ENCODE data around the gene SIRT2. TPM values are rescaled to one million over a fixed set of nuclear protein-coding genes. Genes with fewer than 3 reads are reported as not detected.

SIRT2 gene
- total and polyA plus RNA-seq, 2 of the 13 experiments (the other 11 are each of a cell fraction or from before 2014, with no cell fraction given), result 22.3 to 26.1 TPM

DNA sequence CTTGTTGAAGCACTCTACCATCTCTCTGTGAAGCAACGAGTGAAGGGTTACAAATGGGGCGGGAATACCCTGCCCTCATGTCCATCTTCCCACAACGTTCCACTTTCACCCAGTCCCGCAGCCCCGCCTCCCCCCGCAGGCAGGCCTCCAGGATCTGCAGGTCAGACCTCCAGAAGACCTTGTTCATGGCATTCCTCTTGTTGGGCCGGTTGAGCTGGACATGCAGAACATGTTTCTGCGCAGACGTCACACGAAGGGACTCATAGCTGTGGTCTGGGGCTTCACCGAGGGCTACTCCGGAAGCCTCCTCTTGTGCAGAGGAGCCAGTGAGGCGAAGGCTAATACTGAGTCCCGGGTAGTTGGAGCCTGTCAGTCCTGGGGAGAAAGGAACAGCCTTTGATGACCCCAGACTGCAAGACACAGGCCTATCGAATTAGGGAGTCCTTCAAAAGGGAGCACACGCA is 68.2 kb downstream of the SIRT2 start (continued):
- TF ChIP-seq TARDBP (CRISPR knock-in tag; IDR thresholded peaks at IDR 0.05), result no peak; the same call in 1 of the 2 replicates
- TF ChIP-seq FLYWCH1 (CRISPR knock-in tag; IDR thresholded peaks at IDR 0.05), result no peak
- TF ChIP-seq, protein P1, sequence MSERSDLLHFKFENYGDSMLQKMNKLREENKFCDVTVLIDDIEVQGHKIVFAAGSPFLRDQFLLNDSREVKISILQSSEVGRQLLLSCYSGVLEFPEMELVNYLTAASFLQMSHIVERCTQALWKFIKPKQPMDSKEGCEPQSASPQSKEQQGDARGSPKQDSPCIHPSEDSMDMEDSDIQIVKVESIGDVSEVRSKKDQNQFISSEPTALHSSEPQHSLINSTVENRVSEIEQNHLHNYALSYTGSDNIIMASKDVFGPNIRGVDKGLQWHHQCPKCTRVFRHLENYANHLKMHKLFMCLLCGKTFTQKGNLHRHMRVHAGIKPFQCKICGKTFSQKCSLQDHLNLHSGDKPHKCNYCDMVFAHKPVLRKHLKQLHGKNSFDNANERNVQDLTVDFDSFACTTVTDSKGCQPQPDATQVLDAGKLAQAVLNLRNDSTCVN (CRISPR knock-in tag; IDR thresholded peaks at IDR 0.05; ENCODE audit: borderline replicate concordance), result no peak
- TF ChIP-seq ZNF724P (CRISPR knock-in tag; IDR thresholded peaks at IDR 0.05; ENCODE audit: borderline replicate concordance), result 0 out of 2 replicates have a peak, but pooled peaks have one; percentile 58
- no peak for TF ChIP-seq MAFK (conservative IDR thresholded peaks at IDR 0.05 in 1 of 2, IDR thresholded peaks at IDR 0.05 in 1 of 2; ENCODE audit: low read length in 2 of 2)
- no peak for TF ChIP-seq ZNF382 (CRISPR knock-in tag; IDR thresholded peaks at IDR 0.05; ENCODE audit: borderline replicate concordance)
- TF ChIP-seq MEF2D (CRISPR knock-in tag; IDR thresholded peaks at IDR 0.05), result no peak
- no peak for TF ChIP-seq GMEB1 (CRISPR knock-in tag; IDR thresholded peaks at IDR 0.05; ENCODE audit: borderline replicate concordance)
- TF ChIP-seq HMG20A (CRISPR knock-in tag; IDR thresholded peaks at IDR 0.05; ENCODE audit: borderline replicate concordance), result no peak
- TF ChIP-seq SOX13 (IDR thresholded peaks at IDR 0.05), result no peak
- no peak for TF ChIP-seq SOX13 (CRISPR knock-in tag; conservative IDR thresholded peaks at IDR 0.05 in 1 of 2, IDR thresholded peaks at IDR 0.05 in 1 of 2)
- TF ChIP-seq, protein P2, sequence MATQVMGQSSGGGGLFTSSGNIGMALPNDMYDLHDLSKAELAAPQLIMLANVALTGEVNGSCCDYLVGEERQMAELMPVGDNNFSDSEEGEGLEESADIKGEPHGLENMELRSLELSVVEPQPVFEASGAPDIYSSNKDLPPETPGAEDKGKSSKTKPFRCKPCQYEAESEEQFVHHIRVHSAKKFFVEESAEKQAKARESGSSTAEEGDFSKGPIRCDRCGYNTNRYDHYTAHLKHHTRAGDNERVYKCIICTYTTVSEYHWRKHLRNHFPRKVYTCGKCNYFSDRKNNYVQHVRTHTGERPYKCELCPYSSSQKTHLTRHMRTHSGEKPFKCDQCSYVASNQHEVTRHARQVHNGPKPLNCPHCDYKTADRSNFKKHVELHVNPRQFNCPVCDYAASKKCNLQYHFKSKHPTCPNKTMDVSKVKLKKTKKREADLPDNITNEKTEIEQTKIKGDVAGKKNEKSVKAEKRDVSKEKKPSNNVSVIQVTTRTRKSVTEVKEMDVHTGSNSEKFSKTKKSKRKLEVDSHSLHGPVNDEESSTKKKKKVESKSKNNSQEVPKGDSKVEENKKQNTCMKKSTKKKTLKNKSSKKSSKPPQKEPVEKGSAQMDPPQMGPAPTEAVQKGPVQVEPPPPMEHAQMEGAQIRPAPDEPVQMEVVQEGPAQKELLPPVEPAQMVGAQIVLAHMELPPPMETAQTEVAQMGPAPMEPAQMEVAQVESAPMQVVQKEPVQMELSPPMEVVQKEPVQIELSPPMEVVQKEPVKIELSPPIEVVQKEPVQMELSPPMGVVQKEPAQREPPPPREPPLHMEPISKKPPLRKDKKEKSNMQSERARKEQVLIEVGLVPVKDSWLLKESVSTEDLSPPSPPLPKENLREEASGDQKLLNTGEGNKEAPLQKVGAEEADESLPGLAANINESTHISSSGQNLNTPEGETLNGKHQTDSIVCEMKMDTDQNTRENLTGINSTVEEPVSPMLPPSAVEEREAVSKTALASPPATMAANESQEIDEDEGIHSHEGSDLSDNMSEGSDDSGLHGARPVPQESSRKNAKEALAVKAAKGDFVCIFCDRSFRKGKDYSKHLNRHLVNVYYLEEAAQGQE (IDR thresholded peaks at IDR 0.05; ENCODE audit: borderline replicate concordance in 1 of 2, low read depth in 1 of 2, low read length in 2 of 2), result no peak
- TF ChIP-seq KDM5A (IDR thresholded peaks at IDR 0.05; ENCODE audit: borderline replicate concordance, low read length), result no peak
- no peak for TF ChIP-seq ZNF343 (CRISPR knock-in tag; IDR thresholded peaks at IDR 0.05)
- no peak for TF ChIP-seq PHB2 (IDR thresholded peaks at IDR 0.05; ENCODE audit: partially characterized antibody)
- no peak for TF ChIP-seq ZNF615 (CRISPR knock-in tag; IDR thresholded peaks at IDR 0.05; ENCODE audit: borderline replicate concordance)
- no peak for TF ChIP-seq ZNF510 (CRISPR knock-in tag; IDR thresholded peaks at IDR 0.05; ENCODE audit: low read depth)
- TF ChIP-seq STAT5B (CRISPR knock-in tag; IDR thresholded peaks at IDR 0.05), result no peak
- TF ChIP-seq ZNF276 (CRISPR knock-in tag; IDR thresholded peaks at IDR 0.05; ENCODE audit: low read depth), result no peak; the same call in 1 of the 2 replicates
- TF ChIP-seq ZNF274 (CRISPR knock-in tag; IDR thresholded peaks at IDR 0.05), result no peak
- TF ChIP-seq KDM5B (CRISPR knock-in tag; IDR thresholded peaks at IDR 0.05; ENCODE audit: borderline replicate concordance), result no peak
- TF ChIP-seq HNRNPH1 (optimal IDR thresholded peaks at IDR 0.05; ENCODE audit: low read depth, low read length), result no peak

Data from HepG2 (cell line).